ENCODE data around the gene ARFGEF3.

GRCh38 chr6:138382498-138383265, 220.9 kb downstream of the ARFGEF3 start:
- TF ChIP-seq CTCF (conservative IDR thresholded peaks at IDR 0.05 in 1 of 2, IDR thresholded peaks at IDR 0.05 in 1 of 2; ENCODE audit: low read depth in 1 of 2, low read length in 2 of 2) (no peak), EZH2 (IDR thresholded peaks at IDR 0.05; ENCODE audit: low read length, missing control alignments) (no peak)
